Stimulated activated naive CD8-positive, alpha-beta T cell treated with anti-CD3 and anti-CD28 coated beads, Interleukin-15, Interleukin-2, amounts not matched to agents 100 U/mL and 50 U/mL, for 24 hours (primary cell): Measurements from ENCODE around the gene CDX2.
"Not testable (repeated sequence)": the region's sequence is repeated elsewhere in the genome, so short reads cannot be mapped to it uniquely, and the experiment has no call there.

Experiments used
- ATAC-seq: fragments of 150-1000 bp; cut with Tn5 transposase; one replicate; pipeline ENCODE4 v1.10.0; 2021
- DNase-seq: peaks from one replicate; pipeline ENCODE4 v3.0.0; 2021

Gene CDX2

GRCh38 chr13:27964741-27965323, 4.3 kb downstream of the CDX2 start:
- DNase-seq = no peak
- ATAC-seq = no peak

- not testable (repeated sequence) for DNase-seq, ATAC-seq
These were observed 4.9 kb downstream of the CDX2 start for GRCh38 chr13:27964206-27964605.

- DNase-seq = no peak
- no peak for ATAC-seq
These were observed 5.6 kb downstream of the CDX2 start for GRCh38 chr13:27963491-27963890.

- DNase-seq (no peak), ATAC-seq (no peak)
These were observed 6.1 kb downstream of the CDX2 start for GRCh38 chr13:27962982-27963381.

- ATAC-seq = no peak
- DNase-seq = no peak
These were observed 6.8 kb downstream of the CDX2 start for GRCh38 chr13:27962128-27962841.

GRCh38 chr13:27961227-27962085, 7.7 kb downstream of the CDX2 start:
- no peak for ATAC-seq

GRCh38 chr13:27960362-27961226, 8.5 kb downstream of the CDX2 start:
- ATAC-seq = peak; percentile 26
- peak; percentile 65 for DNase-seq

More at GRCh38 chr13:27961227-27962085, 7.7 kb downstream of the CDX2 start:
- no peak for DNase-seq

- no peak for DNase-seq
- no peak for ATAC-seq
These were observed 9.1 kb downstream of the CDX2 start for GRCh38 chr13:27959976-27960361.

GRCh38 chr13:27956576-27957300, 12.4 kb downstream of the CDX2 start:
- no peak for ATAC-seq
- DNase-seq = no peak

- no peak for DNase-seq
- ATAC-seq = no peak
These were observed 14.0 kb downstream of the CDX2 start for GRCh38 chr13:27955014-27955591.

- ATAC-seq = peak; percentile 57
- peak; percentile 26 for DNase-seq
These were observed 14.7 kb downstream of the CDX2 start for GRCh38 chr13:27954406-27954851.

- DNase-seq (peak; percentile 84), ATAC-seq (peak; percentile 97)
These were observed 15.3 kb downstream of the CDX2 start for GRCh38 chr13:27953676-27954405.

- ATAC-seq = no peak
- DNase-seq = peak; percentile 10
These were observed 16.0 kb downstream of the CDX2 start for GRCh38 chr13:27952876-27953675.

- DNase-seq (no peak), ATAC-seq (no peak)
These were observed 26.1 kb downstream of the CDX2 start for GRCh38 chr13:27942972-27943371.

- no peak for DNase-seq
- ATAC-seq = no peak
These were observed 35.4 kb downstream of the CDX2 start for GRCh38 chr13:27933580-27934328.

- no peak for ATAC-seq
- no peak for DNase-seq
These were observed 36.0 kb downstream of the CDX2 start for GRCh38 chr13:27933118-27933517.

GRCh38 chr13:27929868-27930267, 39.2 kb downstream of the CDX2 start:
- DNase-seq (no peak), ATAC-seq (no peak)
